Measurements from ENCODE around the gene ASMTL. TPM values are rescaled to one million over a fixed set of nuclear protein-coding genes. Genes with fewer than 3 reads are reported as not detected.
A peak's percentile ranks its signal among the peaks of the same experiment; 100 is the strongest.
"Not testable (repeated sequence)": the region's sequence is repeated elsewhere in the genome, so short reads cannot be mapped to it uniquely, and the experiment has no call there.

ASMTL gene
- polyA plus RNA-seq, 10 donors, result 15.3 to 25.8 (median 22.2) TPM

- DNase-seq, result peak in 1 of 3 donors; percentile 38
Observed at GRCh38 chrX:1462596-1463251, 10.0 kb upstream of the ASMTL start.

GRCh38 chrX:1462110-1462509, 9.4 kb upstream of the ASMTL start:
- DNase-seq, result no peak

GRCh38 chrX:1455948-1456280, 3.2 kb upstream of the ASMTL start:
- no peak for DNase-seq

GRCh38 chrX:1453951-1454785, 1.5 kb upstream of the ASMTL start:
- DNase-seq, result peak; percentile 73 to 91 (median 86)

GRCh38 chrX:1453395-1453783, 680 bp upstream of the ASMTL start:
- no peak for DNase-seq

- no peak for DNase-seq
Observed at GRCh38 chrX:1451661-1452515, 821 bp downstream of the ASMTL start.

- DNase-seq, result no peak
Observed at GRCh38 chrX:1451251-1451660, 1.5 kb downstream of the ASMTL start.

GRCh38 chrX:1450361-1451161, 2.1 kb downstream of the ASMTL start:
- no peak for DNase-seq

- no peak for DNase-seq
Observed at GRCh38 chrX:1449823-1450149, 2.9 kb downstream of the ASMTL start.

- no peak for DNase-seq
Observed at GRCh38 chrX:1449036-1449822, 3.5 kb downstream of the ASMTL start.

GRCh38 chrX:1448573-1449001, 4.1 kb downstream of the ASMTL start:
- not testable (repeated sequence) for DNase-seq

- not testable (repeated sequence) for DNase-seq
Observed at GRCh38 chrX:1447969-1448572, 4.6 kb downstream of the ASMTL start.

GRCh38 chrX:1446984-1447968, 5.4 kb downstream of the ASMTL start:
- DNase-seq, result not testable (repeated sequence)

- DNase-seq, result no peak
Observed at GRCh38 chrX:1444561-1445500, 7.9 kb downstream of the ASMTL start.

GRCh38 chrX:1443496-1444075, 9.1 kb downstream of the ASMTL start:
- no peak for DNase-seq

GRCh38 chrX:1442724-1443367, 9.9 kb downstream of the ASMTL start:
- DNase-seq, result no peak

Data from muscle of back (tissue), 11 donors.